B cell (primary cell): ENCODE results near the gene SSR2.

Experiments used
- EZH2 ChIP-seq: IDR thresholded peaks from 2 replicates; pipeline ENCODE4 v1.6.1; 2012; ENCODE audit warnings: borderline replicate concordance, low read depth, mild to moderate bottlenecking, moderate library complexity, low read length; ENCODE audit not compliant: insufficient read depth, poor library complexity, severe bottlenecking
- TF ChIP-seq, protein P1 (sequence below): fragments of 200-600 bp; IDR thresholded peaks from one replicate; pipeline ENCODE4 v1.8.0; 2022; ENCODE audit warnings: antibody characterized with exemption, mild to moderate bottlenecking

DNA sequence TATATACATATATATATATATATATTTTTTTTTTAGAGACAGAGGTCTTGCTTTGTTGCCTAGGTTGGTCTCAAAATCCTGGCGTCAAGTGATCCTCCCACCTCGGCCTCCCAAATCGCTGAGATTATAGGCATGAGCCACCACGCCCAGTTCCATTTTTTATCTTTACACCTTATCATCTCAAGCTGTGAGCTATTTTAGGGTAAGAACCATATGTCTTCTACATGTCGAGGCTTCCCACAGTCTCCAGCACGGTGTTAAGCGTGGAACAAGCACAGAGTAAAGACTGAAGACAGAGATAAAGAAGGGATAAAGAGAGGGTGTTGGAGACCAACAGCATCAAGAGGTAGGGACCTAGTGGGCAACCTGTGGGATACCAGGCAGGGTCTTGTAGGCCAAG is 56.6 kb downstream of the SSR2 start:
- TF ChIP-seq, protein P1, sequence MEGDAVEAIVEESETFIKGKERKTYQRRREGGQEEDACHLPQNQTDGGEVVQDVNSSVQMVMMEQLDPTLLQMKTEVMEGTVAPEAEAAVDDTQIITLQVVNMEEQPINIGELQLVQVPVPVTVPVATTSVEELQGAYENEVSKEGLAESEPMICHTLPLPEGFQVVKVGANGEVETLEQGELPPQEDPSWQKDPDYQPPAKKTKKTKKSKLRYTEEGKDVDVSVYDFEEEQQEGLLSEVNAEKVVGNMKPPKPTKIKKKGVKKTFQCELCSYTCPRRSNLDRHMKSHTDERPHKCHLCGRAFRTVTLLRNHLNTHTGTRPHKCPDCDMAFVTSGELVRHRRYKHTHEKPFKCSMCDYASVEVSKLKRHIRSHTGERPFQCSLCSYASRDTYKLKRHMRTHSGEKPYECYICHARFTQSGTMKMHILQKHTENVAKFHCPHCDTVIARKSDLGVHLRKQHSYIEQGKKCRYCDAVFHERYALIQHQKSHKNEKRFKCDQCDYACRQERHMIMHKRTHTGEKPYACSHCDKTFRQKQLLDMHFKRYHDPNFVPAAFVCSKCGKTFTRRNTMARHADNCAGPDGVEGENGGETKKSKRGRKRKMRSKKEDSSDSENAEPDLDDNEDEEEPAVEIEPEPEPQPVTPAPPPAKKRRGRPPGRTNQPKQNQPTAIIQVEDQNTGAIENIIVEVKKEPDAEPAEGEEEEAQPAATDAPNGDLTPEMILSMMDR, result no peak
- TF ChIP-seq EZH2, result no peak
